Activated CD4-positive, CD25-positive, alpha-beta regulatory T cell (primary cell): Measurements from ENCODE around the gene MAG.

ENCODE experiments used
- DNase-seq, 4 experiments: peaks; one replicate each; lab custom pipeline; 2025; lab: John Stamatoyannopoulos, UW

MAG gene

GRCh38 chr19:35291916-35292315 is at the start of gene MAG:
TSS of gene MAG (plus strand) at chr19:35292161. CDS start at chr19:35295409, 3,248 bp downstream.
- no peak for DNase-seq

GRCh38 chr19:35246466-35247092 is 45.4 kb upstream of the MAG start:
- DNase-seq, result no peak

- peak in 2 of 4 experiments; percentile 37 to 43 for DNase-seq
Observed at GRCh38 chr19:35247526-35248309, 44.2 kb upstream of the MAG start.

GRCh38 chr19:35248310-35249145 is 43.4 kb upstream of the MAG start, which contains the start of gene LSR:
TSS of gene LSR (plus strand) at chr19:35249002. CDS start at chr19:35249023, 21 bp downstream.
- peak; percentile 39 to 72 (median 63) for DNase-seq

GRCh38 chr19:35249146-35249847 is 42.7 kb upstream of the MAG start:
- no peak for DNase-seq

- DNase-seq, result no peak
Observed at GRCh38 chr19:35249848-35250711, 41.9 kb upstream of the MAG start.

- DNase-seq, result no peak
Observed at GRCh38 chr19:35251456-35251855, 40.5 kb upstream of the MAG start.

- no peak for DNase-seq
Observed at GRCh38 chr19:35253316-35254286, 38.4 kb upstream of the MAG start.

GRCh38 chr19:35254341-35255297 is 37.3 kb upstream of the MAG start:
- DNase-seq, result no peak

GRCh38 chr19:35256566-35256965 is 35.4 kb upstream of the MAG start:
- no peak for DNase-seq

- DNase-seq, result no peak
Observed at GRCh38 chr19:35257113-35257461, 34.9 kb upstream of the MAG start.

GRCh38 chr19:35260694-35261304 is 31.2 kb upstream of the MAG start:
- DNase-seq, result no peak

GRCh38 chr19:35261356-35262100 is 30.4 kb upstream of the MAG start:
- no peak for DNase-seq

GRCh38 chr19:35262101-35262761 is 29.7 kb upstream of the MAG start:
- DNase-seq, result no peak

GRCh38 chr19:35264268-35265125 is 27.5 kb upstream of the MAG start:
- no peak for DNase-seq
